PFSK-1 (cell line): ENCODE data around the gene SGO2.

Source experiments
- POLR2AphosphoS5 ChIP-seq: IDR thresholded peaks from 2 replicates; pipeline ENCODE4 v1.6.1; 2012; ENCODE audit warnings: low read depth, mild to moderate bottlenecking, control low read depth, low read length, moderate library complexity
- TAF1 ChIP-seq: IDR thresholded peaks from 2 replicates; pipeline ENCODE4 v1.6.1; 2012; ENCODE audit warnings: low read length, control low read depth, borderline replicate concordance; ENCODE audit not compliant: insufficient read depth

DNA sequence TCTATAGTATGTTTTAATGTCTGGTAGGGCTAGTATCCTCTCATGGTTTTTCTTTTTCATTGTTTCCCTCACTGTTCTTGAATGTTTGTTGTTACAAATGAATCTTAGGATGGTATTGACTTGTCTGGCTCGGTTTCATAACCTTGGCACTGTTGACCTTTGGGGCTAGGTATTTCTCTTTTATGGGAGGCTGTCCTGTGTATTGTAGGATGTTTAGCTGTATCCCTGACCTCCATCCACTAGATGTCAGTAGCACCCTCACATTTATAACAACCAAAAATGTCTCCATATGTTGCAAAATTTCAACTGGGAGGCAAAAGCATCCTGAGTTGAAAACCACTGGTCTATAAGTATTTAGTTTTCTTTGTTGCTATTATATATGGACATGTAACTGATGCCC is 52.8 kb downstream of the SGO2 start:
- TF ChIP-seq POLR2AphosphoS5 (no peak), TAF1 (no peak)
